GM23248 (cell line): Measurements from ENCODE around the gene ANGPT4. TPM values are rescaled to one million over a fixed set of nuclear protein-coding genes. Genes with fewer than 3 reads are reported as not detected.

Experiments used
- DNase-seq: peaks from one replicate; pipeline ENCODE4 v3.0.0-alpha.2; 2015
- H2AFZ ChIP-seq: fragments of 200-600 bp; sonication (generic); 2 replicates; pipeline ENCODE4 v1.6.1; 2016; ENCODE audit warnings: antibody characterized with exemption
- H3F3A ChIP-seq: fragments of 200-600 bp; sonication (generic); 2 replicates; pipeline ENCODE4 v1.6.1; 2016; ENCODE audit warnings: mild to moderate bottlenecking, antibody characterized with exemption, mixed run types; ENCODE audit not compliant: insufficient read depth
- H3K27ac ChIP-seq: fragments of 200-600 bp; sonication (generic); 2 replicates; pipeline ENCODE4 v1.5.1; 2016; ENCODE audit warnings: mild to moderate bottlenecking
- H3K27me3 ChIP-seq: fragments of 200-600 bp; sonication (generic); replicated peaks from 2 replicates; pipeline ENCODE4 v1.6.1; 2016; ENCODE audit warnings: mild to moderate bottlenecking; ENCODE audit not compliant: insufficient read depth
- H3K36me3 ChIP-seq: fragments of 200-600 bp; sonication (generic); 2 replicates; pipeline ENCODE4 v1.6.1; 2016; ENCODE audit warnings: low read depth, mild to moderate bottlenecking
- H3K4me1 ChIP-seq: fragments of 200-600 bp; sonication (generic); 2 replicates; pipeline ENCODE4 v1.6.1; 2016; ENCODE audit warnings: mild to moderate bottlenecking; ENCODE audit not compliant: insufficient read depth
- H3K4me2 ChIP-seq: fragments of 200-600 bp; sonication (generic); one replicate; pipeline ENCODE4 v1.6.1; 2016; ENCODE audit warnings: mild to moderate bottlenecking; ENCODE audit not compliant: unreplicated experiment
- H3K4me3 ChIP-seq: fragments of 200-600 bp; sonication (generic); 2 replicates; pipeline ENCODE4 v1.5.1; 2016; ENCODE audit warnings: mild to moderate bottlenecking
- H3K79me2 ChIP-seq: fragments of 200-600 bp; sonication (generic); 2 replicates; pipeline ENCODE4 v1.6.1; 2016; ENCODE audit warnings: mild to moderate bottlenecking; ENCODE audit not compliant: insufficient read depth
- H3K9ac ChIP-seq: fragments of 200-600 bp; sonication (generic); 2 replicates; pipeline ENCODE4 v1.6.1; 2016; ENCODE audit warnings: mild to moderate bottlenecking
- H3K9me2 ChIP-seq: fragments of 200-600 bp; sonication (generic); 2 replicates; pipeline ENCODE4 v1.6.1; 2016; ENCODE audit warnings: mixed run types, mild to moderate bottlenecking, moderate library complexity; ENCODE audit not compliant: insufficient read depth
- H3K9me3 ChIP-seq: fragments of 200-600 bp; sonication (generic); one replicate; pipeline ENCODE4 v1.6.1; 2017; ENCODE audit warnings: low read depth
- H4K20me1 ChIP-seq: fragments of 200-600 bp; sonication (generic); 2 replicates; pipeline ENCODE4 v1.6.0; 2016; ENCODE audit not compliant: insufficient read depth
- EZH2 ChIP-seq: fragments of 200-600 bp; sonication (generic); IDR thresholded peaks from 2 replicates; pipeline ENCODE4 v1.6.1; 2018; ENCODE audit warnings: antibody characterized with exemption, mild to moderate bottlenecking; ENCODE audit not compliant: insufficient read depth, poor library complexity, severe bottlenecking
- EZH2phosphoT487 ChIP-seq: fragments of 200-600 bp; sonication (generic); IDR thresholded peaks from 2 replicates; pipeline ENCODE4 v1.6.1; 2018; ENCODE audit warnings: antibody characterized with exemption, moderate library complexity, mild to moderate bottlenecking, low read depth; ENCODE audit not compliant: insufficient read depth
- WGBS, 2 experiments: methylation state at CpG; one replicate each; pipeline ENCODE4 v1.1.6; 2015 to 2017; ENCODE audit warnings: low lambda C conversion rate in 2 of 2, low coverage in 1 of 2; ENCODE audit errors: missing lambda C conversion rate in 2 of 2; 5-methylcytosine and 5-hydroxymethylcytosine counted together
- in situ Hi-C: fragments of 300-500 bp; cut with MboI; formaldehyde crosslinking; loops from 2 replicates; pipeline ENCODE4 v1.15.0; 2020
- polyA plus RNA-seq: library from polyadenylated mRNA; unstranded; fragments of >200 nt; fragmentation: Nextera tagmentation; extraction: Ambion mirVana; gene quantifications from 2 replicates; pipeline ENCODE4 v1.2.1, GENCODE V29; 2016
- total RNA-seq: library from RNA; depleted of rRNA; stranded (reverse); fragments of >200 nt; shearing (Covaris generic); gene quantifications from 2 replicates; pipeline ENCODE4 v1.2.3, GENCODE V29; 2014

ANGPT4 gene
- total and polyA plus RNA-seq, 2 experiments from 2014 or later, result not detected

DNA sequence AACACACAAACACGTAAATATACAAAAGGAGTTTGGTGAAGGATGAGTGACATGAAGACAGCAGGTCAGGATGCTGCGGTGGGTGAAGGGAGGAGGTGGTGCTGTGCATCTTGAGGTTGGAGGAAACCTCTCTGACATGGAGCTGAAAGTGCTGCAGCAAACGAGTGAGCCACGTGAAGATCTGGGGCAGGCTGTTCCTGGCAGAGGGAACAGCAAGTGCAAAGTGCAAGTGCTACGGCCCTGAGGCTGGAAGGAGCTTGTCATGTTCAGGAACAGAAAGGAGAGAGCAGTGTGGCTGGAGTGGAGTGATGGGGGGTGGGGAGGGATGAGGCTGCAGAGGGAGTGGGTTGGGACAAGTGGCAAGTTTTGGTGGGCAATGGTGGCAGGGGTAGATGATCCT is 24.8 kb upstream of the ANGPT4 start:
- no peaks in the 10 kb centered on the region for H4K20me1 ChIP-seq
- DNase-seq, result no peak
- no peaks in the 10 kb centered on the region for H3K36me3 ChIP-seq
- no peak overlapping the region for H2AFZ ChIP-seq
- in situ Hi-C loops, result no loop called here
- H3K4me1 ChIP-seq, result no peaks in the 10 kb centered on the region
- no peak overlapping the region for H3K4me2 ChIP-seq
- no peak for TF ChIP-seq EZH2phosphoT487
- no peak for TF ChIP-seq EZH2
- H3K4me3 ChIP-seq, result no peak overlapping the region
- H3K9me2 ChIP-seq, result no peaks in the 10 kb centered on the region
- no peaks in the 10 kb centered on the region for H3F3A ChIP-seq
- 44 to 55% methylated on average over 5 of the region's 5 CpGs for WGBS, 2 experiments
- H3K27ac ChIP-seq, result no peak overlapping the region
- H3K79me2 ChIP-seq, result no peaks in the 10 kb centered on the region
- peaks cover 12% of the 10 kb centered on the region; the same call in 1 of the 2 replicates for H3K27me3 ChIP-seq
- H3K9ac ChIP-seq, result no peak overlapping the region
- no peaks in the 10 kb centered on the region for H3K9me3 ChIP-seq

DNA sequence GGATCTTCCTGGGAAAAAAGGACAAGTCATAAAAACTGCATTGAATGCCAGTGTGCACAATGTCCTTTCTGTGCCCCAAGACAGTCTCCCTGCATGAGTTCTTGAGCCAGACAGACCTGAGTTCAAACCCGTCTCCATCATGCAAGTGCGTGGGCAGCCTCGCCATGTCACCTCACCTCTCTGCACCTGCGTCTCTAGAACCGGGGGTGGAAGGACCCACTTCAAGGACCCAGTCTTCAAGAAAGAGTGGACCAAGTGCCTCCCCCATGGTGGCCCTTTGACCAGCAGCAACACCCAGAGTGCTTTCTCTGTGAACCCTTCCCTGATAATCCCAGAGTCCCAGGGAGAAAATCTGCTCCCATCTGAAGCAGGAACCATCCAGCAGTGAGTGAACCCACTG is 23.5 kb upstream of the ANGPT4 start:
- H3K9ac ChIP-seq, result no peak overlapping the region
- no peaks in the 10 kb centered on the region for H3K9me2 ChIP-seq
- no peak overlapping the region for H3K4me3 ChIP-seq
- H3K9me3 ChIP-seq, result no peaks in the 10 kb centered on the region
- no peaks in the 10 kb centered on the region for H3K27me3 ChIP-seq
- H3K4me1 ChIP-seq, result no peaks in the 10 kb centered on the region
- in situ Hi-C loops, result no loop called here
- no peak for DNase-seq
- no peak overlapping the region for H3K4me2 ChIP-seq
- no peaks in the 10 kb centered on the region for H3K36me3 ChIP-seq
- no peak overlapping the region for H3K27ac ChIP-seq
- no peaks in the 10 kb centered on the region for H4K20me1 ChIP-seq
- 58% methylated on average over 5 of the region's 5 CpGs for WGBS, 2 experiments
- H3K79me2 ChIP-seq, result no peaks in the 10 kb centered on the region
- no peak overlapping the region for H2AFZ ChIP-seq
- no peak for TF ChIP-seq EZH2phosphoT487
- no peak for TF ChIP-seq EZH2
- H3F3A ChIP-seq, result no peaks in the 10 kb centered on the region

- H3K9ac ChIP-seq, result no peak overlapping the region
- no peaks in the 10 kb centered on the region for H3K9me2 ChIP-seq
- H3K4me3 ChIP-seq, result no peak overlapping the region
- H2AFZ ChIP-seq, result no peak overlapping the region
- no peaks in the 10 kb centered on the region for H3K27me3 ChIP-seq
- H3K4me2 ChIP-seq, result no peak overlapping the region
- H3K4me1 ChIP-seq, result no peaks in the 10 kb centered on the region
- TF ChIP-seq EZH2phosphoT487, result no peak
- no peak for TF ChIP-seq EZH2
- no peaks in the 10 kb centered on the region for H3F3A ChIP-seq
- in situ Hi-C loops, result no loop called here
- 15 to 16% methylated on average over 9 of the region's 9 CpGs for WGBS, 2 experiments
- H3K36me3 ChIP-seq, result no peaks in the 10 kb centered on the region
- H4K20me1 ChIP-seq, result no peaks in the 10 kb centered on the region
- H3K79me2 ChIP-seq, result no peaks in the 10 kb centered on the region
- no peak for DNase-seq
- no peak overlapping the region for H3K27ac ChIP-seq
- no peaks in the 10 kb centered on the region for H3K9me3 ChIP-seq
Measured at GRCh38 chr20:934186-934840, 18.2 kb upstream of the ANGPT4 start.

GRCh38 chr20:933029-933428 is 16.9 kb upstream of the ANGPT4 start:
- Histone ChIP-seq H3K27me3 (no peaks in the 10 kb centered on the region), H3K4me2 (no peak overlapping the region), H4K20me1 (no peaks in the 10 kb centered on the region), H3K79me2 (no peaks in the 10 kb centered on the region), H3K36me3 (no peaks in the 10 kb centered on the region), H3K9ac (no peak overlapping the region), H3K9me3 (no peaks in the 10 kb centered on the region), H3K4me3 (no peak overlapping the region), H2AFZ (no peak overlapping the region), H3K27ac (no peak overlapping the region), H3F3A (no peaks in the 10 kb centered on the region), H3K4me1 (no peaks in the 10 kb centered on the region), H3K9me2 (no peaks in the 10 kb centered on the region)
- no peak for TF ChIP-seq EZH2
- TF ChIP-seq EZH2phosphoT487, result no peak
- WGBS, 2 experiments, result 23 to 30% methylated on average over 2 of the region's 2 CpGs
- no peak for DNase-seq
- in situ Hi-C loops, result no loop called here

DNA sequence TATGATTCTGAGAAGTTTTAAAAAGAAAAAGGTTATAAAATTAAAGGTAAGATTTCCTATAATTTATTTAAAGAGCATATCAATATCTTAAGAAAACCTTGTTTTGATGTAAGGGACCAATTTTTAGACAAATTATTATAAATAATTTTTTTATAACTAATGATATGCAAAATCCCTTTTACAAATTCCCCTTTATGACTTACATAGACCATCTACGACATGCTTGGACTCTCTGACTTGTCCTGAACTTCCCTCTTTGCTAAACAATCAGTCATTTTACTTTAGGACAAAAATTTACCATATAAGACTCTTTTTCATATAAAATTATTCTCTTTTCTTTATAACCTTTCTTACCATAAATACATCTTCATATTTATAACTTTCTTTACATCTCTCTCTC is 15.3 kb upstream of the ANGPT4 start:
- in situ Hi-C loops, result no loop called here
- H2AFZ ChIP-seq, result no peak overlapping the region
- no peaks in the 10 kb centered on the region for H3K9me2 ChIP-seq
- H3K9ac ChIP-seq, result no peak overlapping the region
- H3K4me3 ChIP-seq, result no peak overlapping the region
- DNase-seq, result no peak
- no peak overlapping the region for H3K4me2 ChIP-seq
- TF ChIP-seq EZH2, result no peak
- H3K36me3 ChIP-seq, result no peaks in the 10 kb centered on the region
- H3K27ac ChIP-seq, result no peak overlapping the region
- no peaks in the 10 kb centered on the region for H3K4me1 ChIP-seq
- no peaks in the 10 kb centered on the region for H4K20me1 ChIP-seq
- 4 to 7% methylated on average over 1 of the region's 1 CpG for WGBS, 2 experiments
- H3K9me3 ChIP-seq, result no peaks in the 10 kb centered on the region
- H3K79me2 ChIP-seq, result no peaks in the 10 kb centered on the region
- H3K27me3 ChIP-seq, result 0 out of 2 replicates have a peak, but pooled peaks cover under 1% of the 10 kb centered on the region
- H3F3A ChIP-seq, result no peaks in the 10 kb centered on the region
